Naive thymus-derived CD4-positive, alpha-beta T cell (primary cell): ENCODE measurements around the gene CEBPE. TPM values are rescaled to one million over a fixed set of nuclear protein-coding genes. Genes with fewer than 3 reads are reported as not detected.
"Not testable (repeated sequence)": the region's sequence is repeated elsewhere in the genome, so short reads cannot be mapped to it uniquely, and the experiment has no call there.

Source experiments
- ATAC-seq: fragments of 150-1000 bp; cut with Tn5 transposase; 2 replicates; pipeline ENCODE4 v1.10.0; 2021; ENCODE audit warnings: mild to moderate bottlenecking, moderate library complexity
- CTCF ChIA-PET: fragments of 350-600 bp; sonication (Branson Sonifier 250); formaldehyde crosslinking; loops from one replicate; lab custom pipeline; 2021; ENCODE audit warnings: antibody characterized with exemption; lab: Charles Lee
- POLR2A ChIA-PET: fragments of 350-600 bp; sonication (Branson Sonifier 250); formaldehyde crosslinking; loops from one replicate; lab custom pipeline; 2021; ENCODE audit warnings: antibody characterized with exemption, inconsistent platforms; lab: Charles Lee
- DNase-seq, 9 donors: peaks; one replicate each; pipeline versions ENCODE4 v3.0.0 to v3.0.0-alpha.2; 2020 to 2022; ENCODE audit warnings: mixed read lengths in 1 of 9
- H3K27ac ChIP-seq: one replicate; pipeline ENCODE4 v1.7.0; 2013; ENCODE audit warnings: mild to moderate bottlenecking, low read depth, low read length, moderate library complexity
- H3K27me3 ChIP-seq, 2 donors: one replicate each; pipeline ENCODE4 v1.7.0; 2013; ENCODE audit warnings: low read length in 2 of 2, mild to moderate bottlenecking in 2 of 2, moderate library complexity in 2 of 2; ENCODE audit not compliant: control insufficient read depth in 2 of 2, insufficient read depth in 2 of 2
- H3K36me3 ChIP-seq, 3 experiments: 1 replicate in 2 of 3; 2 replicates in 1 of 3; pipeline ENCODE4 v1.7.0; 2013; ENCODE audit warnings: low read length in 3 of 3, mild to moderate bottlenecking in 3 of 3, moderate library complexity in 1 of 3; ENCODE audit not compliant: insufficient read depth in 3 of 3, control insufficient read depth in 2 of 3
- H3K4me1 ChIP-seq, 2 donors: one replicate each; pipeline ENCODE4 v1.7.0; 2013; ENCODE audit warnings: low read length in 2 of 2, mild to moderate bottlenecking in 2 of 2, moderate library complexity in 1 of 2; ENCODE audit not compliant: control insufficient read depth in 2 of 2, insufficient read depth in 2 of 2
- H3K4me3 ChIP-seq: 2 replicates; pipeline ENCODE4 v1.7.0; 2013; ENCODE audit warnings: mild to moderate bottlenecking, low read length
- H3K9me3 ChIP-seq, 3 experiments: 1 replicate in 2 of 3; 2 replicates in 1 of 3; pipeline ENCODE4 v1.7.0; 2013; ENCODE audit warnings: low read length in 3 of 3; ENCODE audit not compliant: control insufficient read depth in 2 of 3
- H3K27ac Mint-ChIP-seq, 9 donors: one replicate each; pipeline ENCODE4 v1.8.0; 2020 to 2022; ENCODE audit warnings: mixed read lengths in 9 of 9, mild to moderate bottlenecking in 8 of 9, moderate library complexity in 5 of 9, inconsistent platforms in 2 of 9
- H3K27me3 Mint-ChIP-seq, 5 donors: one replicate each; pipeline ENCODE4 v1.8.0; 2021 to 2022; ENCODE audit warnings: mixed read lengths in 5 of 5, mild to moderate bottlenecking in 1 of 5
- H3K36me3 Mint-ChIP-seq, 5 donors: one replicate each; pipeline ENCODE4 v1.8.0; 2020 to 2022; ENCODE audit warnings: mixed read lengths in 5 of 5, mild to moderate bottlenecking in 3 of 5, inconsistent platforms in 1 of 5
- H3K4me1 Mint-ChIP-seq, 7 donors: one replicate each; pipeline ENCODE4 v1.8.0; 2020 to 2022; ENCODE audit warnings: mixed read lengths in 7 of 7, mild to moderate bottlenecking in 3 of 7, inconsistent platforms in 1 of 7
- H3K4me3 Mint-ChIP-seq, 10 donors: one replicate each; pipeline ENCODE4 v1.8.0; 2020 to 2022; ENCODE audit warnings: mild to moderate bottlenecking in 10 of 10, mixed read lengths in 10 of 10, moderate library complexity in 6 of 10, inconsistent platforms in 2 of 10
- H3K9me3 Mint-ChIP-seq, 11 donors: one replicate each; pipeline ENCODE4 v1.8.0; 2020 to 2022; ENCODE audit warnings: mixed read lengths in 11 of 11, mild to moderate bottlenecking in 4 of 11, inconsistent platforms in 1 of 11, moderate library complexity in 1 of 11
- intact Hi-C, 2 donors: fragments of 100-400 bp; cut with micrococcal nuclease; formaldehyde crosslinking; loops; one replicate each; pipeline ENCODE4 v1.15.1; 2023
- polyA plus RNA-seq, 2 donors: library from polyadenylated mRNA; unstranded; fragments of 300-500 nt; fragmentation: Illumina TruSeq; gene quantifications; one replicate each; pipeline ENCODE4 v1.2.3, GENCODE V29; 2021
- total RNA-seq, 6 experiments: library from RNA in 5 of 6; stranded (reverse) in 5 of 6; gene quantifications; 1 replicate in 5 of 6; 2 replicates in 1 of 6; pipeline ENCODE4 v1.2.3 and lab custom pipeline; 2021 to 2026

Gene CEBPE
- total and polyA plus RNA-seq, 7 experiments from 2014 or later: 0.19 to 1.7 (median 0.65) TPM

GRCh38 chr14:23110579-23111365 lies 8.3 kb downstream of the CEBPE start:
- ChIA-PET CTCF (interaction anchor here (0.6 to 3.4 kb wide), 4 partner anchors 9 to 40 kb away, joined by 3 to 11 read pairs (median 4); no protein-coding TSS in a partner anchor), POLR2A (interaction anchor here (0.7 to 1.4 kb wide), 2 partner anchors 9 to 73 kb away, joined by 3 to 4 read pairs; no protein-coding TSS in a partner anchor)
- H3K4me1 ChIP-seq: no peaks in the 10 kb centered on the region
- no peak overlapping the region for H3K27ac ChIP-seq
- DNase-seq (no peak), ATAC-seq (no peak)
- no peak overlapping the region for H3K27ac Mint-ChIP-seq
- no peaks in the 10 kb centered on the region for H3K9me3 ChIP-seq
- H3K4me3 ChIP-seq: no peak overlapping the region
- intact Hi-C loops: no loop called here
- no peaks in the 10 kb centered on the region for H3K36me3 Mint-ChIP-seq
- no peak overlapping the region for H3K4me3 Mint-ChIP-seq
- no peaks in the 10 kb centered on the region for H3K9me3 Mint-ChIP-seq
- H3K4me1 Mint-ChIP-seq: peaks cover 0 to 13% (median 8%) of the 10 kb centered on the region in 7 donors
- H3K27me3 Mint-ChIP-seq: peaks cover 0 to 9% (median 0%) of the 10 kb centered on the region in 5 donors
- H3K36me3 ChIP-seq: no peaks in the 10 kb centered on the region
- no peaks in the 10 kb centered on the region for H3K27me3 ChIP-seq

- peaks cover 0 to 7% (median 0%) of the 10 kb centered on the region in 5 donors for H3K27me3 Mint-ChIP-seq
- intact Hi-C loops: loop anchor here (1.0 kb wide), 2 partner anchors 32 to 40 kb away; no protein-coding TSS in a partner anchor
Measured at GRCh38 chr14:23109769-23110168, 9.3 kb downstream of the CEBPE start.

DNA sequence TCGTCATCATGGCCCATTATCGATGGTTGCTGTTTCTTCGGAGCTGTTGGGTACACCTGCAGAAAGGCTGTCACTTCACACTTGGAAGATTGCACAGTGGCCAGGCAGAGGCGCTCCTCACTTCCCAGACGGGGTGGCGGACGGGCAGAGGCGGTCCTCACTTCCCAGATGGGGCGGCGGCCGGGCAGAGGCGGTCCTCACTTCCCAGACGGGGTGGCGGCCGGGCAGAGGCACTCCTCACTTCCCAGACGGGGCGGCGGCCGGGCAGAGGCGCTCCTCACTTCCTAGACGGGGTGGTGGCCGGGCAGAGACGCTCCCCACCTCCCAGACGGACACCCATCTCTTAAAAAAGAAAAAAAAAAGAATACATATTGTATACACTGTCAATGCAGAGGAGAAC lies 10.9 kb downstream of the CEBPE start:
- H3K4me1 Mint-ChIP-seq, H3K9me3 ChIP-seq, H3K4me1 ChIP-seq, H3K4me3 ChIP-seq, ATAC-seq, POLR2A ChIA-PET, H3K9me3 Mint-ChIP-seq, H3K27me3 ChIP-seq, H3K36me3 ChIP-seq, DNase-seq, intact Hi-C loops, H3K27me3 Mint-ChIP-seq, H3K27ac ChIP-seq, H3K27ac Mint-ChIP-seq, H3K36me3 Mint-ChIP-seq, H3K4me3 Mint-ChIP-seq: not testable (repeated sequence)
- CTCF ChIA-PET: interaction anchor here (0.7 to 2.3 kb wide), 4 partner anchors 12 to 40 kb away, joined by 3 to 9 read pairs (median 6); no protein-coding TSS in a partner anchor

More at GRCh38 chr14:23109769-23110168, 9.3 kb downstream of the CEBPE start:
- Mint-ChIP-seq H3K27ac (no peak overlapping the region), H3K4me3 (no peak overlapping the region), H3K4me1 (peaks cover 0 to 7% (median 5%) of the 10 kb centered on the region in 7 donors), H3K9me3 (no peaks in the 10 kb centered on the region), H3K36me3 (no peaks in the 10 kb centered on the region)
- H3K4me1 ChIP-seq: no peaks in the 10 kb centered on the region
- no peaks in the 10 kb centered on the region for H3K27me3 ChIP-seq
- POLR2A ChIA-PET: interaction anchor here (1.4 kb wide), 1 partner anchor 10 kb away, joined by 4 read pairs; no protein-coding TSS in a partner anchor
- H3K36me3 ChIP-seq: no peaks in the 10 kb centered on the region
- ATAC-seq: no peak
- no peak overlapping the region for H3K27ac ChIP-seq
- CTCF ChIA-PET: interaction anchor here (1.8 to 3.4 kb wide), 3 partner anchors 10 to 41 kb away, joined by 7 to 11 read pairs (median 9); no protein-coding TSS in a partner anchor
- no peak for DNase-seq
- no peaks in the 10 kb centered on the region for H3K9me3 ChIP-seq
- H3K4me3 ChIP-seq: no peak overlapping the region

DNA sequence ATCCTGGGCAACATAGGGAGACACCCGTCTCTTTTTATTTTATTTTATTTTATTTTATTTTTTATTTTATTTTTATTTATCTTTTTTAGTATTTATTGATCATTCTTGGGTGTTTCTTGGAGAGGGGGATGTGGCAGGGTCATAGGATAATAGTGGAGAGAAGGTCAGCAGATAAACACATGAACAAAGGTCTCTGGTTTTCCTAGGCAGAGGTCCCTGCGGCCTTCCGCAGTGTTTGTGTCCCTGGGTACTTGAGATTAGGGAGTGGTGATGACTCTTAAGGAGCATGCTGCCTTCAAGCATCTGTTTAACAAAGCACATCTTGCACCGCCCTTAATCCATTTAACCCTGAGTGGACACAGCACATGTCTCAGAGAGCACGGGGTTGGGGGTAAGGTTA lies 11.4 kb downstream of the CEBPE start:
- H3K27ac Mint-ChIP-seq, H3K36me3 Mint-ChIP-seq, H3K4me1 Mint-ChIP-seq, H3K9me3 Mint-ChIP-seq, H3K4me3 Mint-ChIP-seq, H3K4me3 ChIP-seq, H3K9me3 ChIP-seq, ATAC-seq, H3K27me3 ChIP-seq, H3K27ac ChIP-seq, POLR2A ChIA-PET, intact Hi-C loops, DNase-seq, H3K27me3 Mint-ChIP-seq, H3K36me3 ChIP-seq, H3K4me1 ChIP-seq: not testable (repeated sequence)
- CTCF ChIA-PET: interaction anchor here (0.7 to 1.5 kb wide), 2 partner anchors 12 to 19 kb away, joined by 3 to 5 read pairs; no protein-coding TSS in a partner anchor

GRCh38 chr14:23106747-23107045 lies 12.4 kb downstream of the CEBPE start:
- POLR2A ChIA-PET: interaction anchor here (1.0 to 1.8 kb wide), 2 partner anchors 11 to 18 kb away, joined by 4 to 6 read pairs; partner anchors contain the start of genes ACIN1 and C14orf119
- Mint-ChIP-seq H3K4me3 (no peak overlapping the region), H3K36me3 (no peaks in the 10 kb centered on the region), H3K27ac (no peak overlapping the region), H3K9me3 (no peaks in the 10 kb centered on the region), H3K27me3 (peaks cover 0 to 7% (median 0%) of the 10 kb centered on the region in 5 donors), H3K4me1 (no peaks in the 10 kb centered on the region)
- H3K27ac ChIP-seq: no peak overlapping the region
- intact Hi-C loops: no loop called here
- DNase-seq: no peak
- H3K27me3 ChIP-seq: no peaks in the 10 kb centered on the region
- ATAC-seq: no peak
- CTCF ChIA-PET: interaction anchor here (1.1 to 1.4 kb wide), 2 partner anchors 12 to 38 kb away, joined by 3 to 7 read pairs; partner anchors contain the start of genes ACIN1 and C14orf119
- H3K9me3 ChIP-seq: no peaks in the 10 kb centered on the region
- H3K4me1 ChIP-seq: no peaks in the 10 kb centered on the region
- H3K4me3 ChIP-seq: no peak overlapping the region
- no peaks in the 10 kb centered on the region for H3K36me3 ChIP-seq

- Mint-ChIP-seq H3K36me3 (no peaks in the 10 kb centered on the region), H3K9me3 (no peaks in the 10 kb centered on the region), H3K27me3 (peaks cover 0 to 7% (median 0%) of the 10 kb centered on the region in 5 donors), H3K4me1 (peaks cover 0 to 5% (median 0%) of the 10 kb centered on the region in 7 donors), H3K27ac (peak overlapping the region in 2 of 9 donors; percentile 45 to 73), H3K4me3 (no peak overlapping the region)
- Histone ChIP-seq H3K4me1 (no peaks in the 10 kb centered on the region), H3K9me3 (no peaks in the 10 kb centered on the region), H3K4me3 (no peak overlapping the region), H3K36me3 (no peaks in the 10 kb centered on the region), H3K27me3 (no peaks in the 10 kb centered on the region), H3K27ac (no peak overlapping the region)
- DNase-seq: no peak
- POLR2A ChIA-PET: interaction anchor here (0.7 to 1.8 kb wide), 2 partner anchors 10 to 952 kb away, joined by 5 to 6 read pairs; partner anchors contain the start of genes ACIN1 and C14orf119
- no peak for ATAC-seq
- CTCF ChIA-PET: interaction anchor here (1.4 kb wide), 1 partner anchor 10 kb away, joined by 7 read pairs; the partner anchor contains the start of genes ACIN1 and C14orf119
- intact Hi-C loops: no loop called here
Measured at GRCh38 chr14:23105348-23105824, 13.7 kb downstream of the CEBPE start.
